ENCODE data around the gene CABLES1.

Gene CABLES1

DNA sequence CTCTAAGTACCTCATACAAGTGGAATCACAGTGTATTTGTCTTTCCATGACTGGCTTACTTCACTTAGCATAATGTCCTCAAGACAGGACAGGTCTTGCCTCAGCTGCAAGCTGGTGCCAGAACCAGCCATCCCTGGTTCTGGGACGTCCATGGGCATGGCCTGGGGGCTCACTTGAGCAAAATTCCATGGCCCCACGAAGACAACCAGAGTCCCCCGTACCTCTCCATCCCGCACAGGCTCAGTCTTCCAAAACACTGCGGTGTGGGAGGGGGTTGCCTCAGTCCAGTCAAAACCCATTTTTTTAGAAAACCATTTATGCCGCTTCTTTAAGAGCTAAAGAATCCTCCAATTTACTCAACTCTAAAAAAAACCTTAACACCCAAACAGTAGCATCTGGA lies 21.7 kb upstream of the CABLES1 start:
- no peak for DNase-seq

DNA sequence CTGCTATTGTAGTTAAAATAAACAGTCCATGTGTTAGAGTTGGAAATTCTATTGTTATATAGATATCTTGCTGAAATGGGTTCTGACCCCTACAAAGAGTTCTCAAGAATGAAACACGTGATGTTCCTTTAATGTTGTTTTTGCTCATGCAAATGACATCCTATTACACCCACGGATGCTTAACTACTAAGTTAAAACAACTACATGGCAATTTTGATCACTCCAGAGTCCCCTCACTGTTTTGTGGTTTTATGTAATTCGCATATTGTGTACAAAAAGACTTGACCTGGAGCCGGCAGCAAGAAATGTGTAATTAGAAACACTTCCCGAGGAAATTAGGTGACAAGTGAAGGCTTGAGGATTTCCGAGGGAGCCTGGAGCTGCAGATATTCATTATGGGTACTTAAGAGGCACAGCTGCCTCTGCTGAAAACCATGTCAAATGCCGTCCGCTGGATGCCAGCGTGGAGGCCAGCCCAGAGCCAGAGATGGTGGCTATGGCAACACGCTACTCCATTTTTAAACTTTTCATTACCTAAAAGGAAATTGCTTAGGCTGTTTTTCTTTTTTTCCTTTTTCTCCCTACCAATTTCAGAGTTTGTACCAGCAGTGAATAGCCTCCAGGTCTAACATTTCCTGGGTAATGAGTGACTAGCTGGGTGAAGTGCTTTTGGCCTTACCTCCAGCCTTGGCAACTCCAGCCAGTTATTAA lies 21.0 kb upstream of the CABLES1 start:
- DNase-seq, result no peak

DNA sequence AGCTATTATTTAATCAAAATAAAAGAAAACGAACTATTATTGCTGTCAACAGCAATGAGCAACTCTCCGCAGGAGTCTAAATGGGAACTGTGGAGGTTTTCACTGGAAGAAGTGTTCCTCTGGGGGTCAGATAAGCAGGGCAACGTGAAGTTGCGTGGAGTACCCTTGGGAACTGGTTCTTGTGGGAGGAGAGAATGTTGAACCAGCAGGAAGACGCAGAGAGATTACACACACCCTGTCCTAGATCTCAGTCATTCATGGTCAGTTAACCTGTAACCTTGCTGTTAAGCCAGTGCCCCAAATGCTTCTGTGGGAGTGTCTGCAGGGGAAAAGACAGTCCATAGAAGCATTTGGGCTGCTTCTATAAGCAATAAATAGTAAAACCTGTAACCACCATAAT lies 20.4 kb upstream of the CABLES1 start:
- no peak for DNase-seq

DNA sequence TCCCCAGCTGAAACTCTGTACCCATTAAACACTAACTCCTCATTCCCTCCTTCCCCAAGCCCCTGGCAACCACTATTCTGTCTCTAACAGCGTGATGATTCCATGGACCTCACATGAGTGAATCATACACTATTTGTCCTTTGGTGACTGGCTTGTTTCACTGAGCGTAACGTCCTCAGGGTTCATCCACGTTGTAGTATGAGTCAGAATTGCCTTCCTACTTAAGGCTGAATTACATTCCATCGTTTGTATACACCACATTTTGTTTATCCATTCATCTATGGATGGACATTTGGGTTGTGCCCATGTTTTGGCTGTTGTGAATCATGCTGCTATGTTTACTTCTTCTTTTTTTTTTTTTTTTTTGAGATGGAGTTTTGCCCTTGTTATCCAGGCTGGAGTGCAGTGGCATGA lies 19.6 kb upstream of the CABLES1 start:
- no peak for DNase-seq

DNA sequence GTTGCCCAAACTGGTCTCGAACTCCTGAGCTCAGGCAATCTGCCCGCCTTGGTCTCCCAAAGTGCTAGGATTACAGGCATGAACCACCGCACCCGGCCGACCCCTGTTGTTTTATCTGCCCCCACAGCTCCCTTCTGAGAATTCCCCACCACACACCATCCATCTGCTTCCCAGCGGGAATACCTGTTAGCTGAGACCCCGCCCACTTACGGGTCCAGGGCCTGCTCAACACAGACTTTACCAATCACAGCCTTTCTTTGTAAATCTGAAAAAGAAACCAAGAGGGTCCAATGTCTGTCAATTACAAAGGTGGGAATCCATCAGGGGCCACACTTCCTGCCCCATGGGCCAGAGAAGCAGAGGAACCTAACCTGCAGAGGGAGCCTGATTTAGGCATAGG lies 14.2 kb upstream of the CABLES1 start:
- DNase-seq, result no peak

DNA sequence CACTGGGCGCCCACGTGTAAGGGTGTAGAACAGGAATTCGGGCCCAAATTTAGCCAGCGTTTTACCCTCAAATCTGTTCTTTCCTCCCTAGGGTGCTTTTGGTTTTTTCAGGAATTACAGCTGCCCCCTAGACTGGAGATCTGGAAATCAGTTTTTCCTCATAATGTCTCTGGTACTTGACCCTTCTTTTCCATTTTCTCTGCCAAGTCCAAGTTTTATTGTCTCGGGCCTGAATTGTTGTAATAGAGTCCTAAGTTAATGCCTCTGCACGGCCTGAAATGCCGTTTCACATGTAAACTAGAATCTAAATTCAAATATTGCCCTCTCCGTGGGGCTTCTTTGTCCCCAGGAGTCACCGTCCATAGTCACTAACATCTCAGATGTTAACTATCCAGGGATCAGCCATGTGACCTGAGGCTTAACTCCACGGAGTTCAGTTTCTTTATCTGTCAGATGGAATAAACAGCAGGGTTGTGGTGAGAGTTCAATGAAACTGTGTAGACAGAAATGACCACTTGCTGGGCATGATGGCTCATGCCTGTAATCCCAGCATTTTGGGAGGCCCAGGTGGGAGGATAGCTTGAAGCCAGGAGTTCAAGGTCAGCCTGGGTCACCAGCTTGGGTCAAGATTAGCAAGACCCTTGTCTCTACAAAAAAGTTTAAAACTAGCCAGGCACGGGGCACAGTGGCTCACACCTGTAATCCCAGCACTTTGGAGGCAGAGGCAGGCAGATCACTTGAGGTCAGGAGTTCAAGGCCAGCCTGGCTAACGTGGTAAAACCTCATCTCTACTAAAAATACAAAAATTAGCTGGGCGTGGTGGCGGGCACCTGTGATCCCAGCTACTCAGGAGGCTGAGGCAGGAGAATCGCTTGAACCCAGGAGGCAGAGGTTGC lies 12.7 kb upstream of the CABLES1 start:
- DNase-seq, result no peak

DNA sequence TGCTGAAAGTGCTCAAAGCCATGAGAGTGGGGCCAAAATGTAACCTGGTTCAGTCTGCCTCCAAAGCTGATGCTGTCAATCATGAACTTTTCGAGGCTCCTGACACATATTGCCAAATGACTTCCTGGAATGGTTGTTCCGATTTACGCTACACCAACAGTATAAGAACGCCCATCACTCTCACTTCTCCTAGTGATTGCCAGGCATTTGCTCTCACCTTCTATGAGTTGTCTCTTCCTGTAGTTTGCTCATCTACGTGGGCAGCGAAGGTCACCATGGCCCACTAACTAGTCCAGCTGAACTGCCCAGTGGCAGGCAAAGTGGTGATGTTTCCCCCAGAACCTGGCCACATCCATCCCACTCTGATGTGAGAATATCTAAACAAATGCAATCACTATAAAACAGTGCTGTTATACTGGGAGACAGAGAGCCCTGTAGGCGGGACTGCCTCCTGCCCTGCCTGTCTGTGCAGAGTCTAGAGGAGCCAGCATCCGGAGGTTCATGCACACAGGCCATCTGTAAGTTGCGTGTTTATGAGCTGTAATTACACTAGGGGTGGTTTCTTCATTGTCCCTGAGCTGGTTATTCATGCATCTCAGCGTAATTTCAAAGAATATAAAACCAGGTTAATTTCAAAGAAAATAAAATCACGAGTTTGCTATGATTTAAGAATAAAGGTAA lies 8.8 kb upstream of the CABLES1 start:
- DNase-seq, result no peak

DNA sequence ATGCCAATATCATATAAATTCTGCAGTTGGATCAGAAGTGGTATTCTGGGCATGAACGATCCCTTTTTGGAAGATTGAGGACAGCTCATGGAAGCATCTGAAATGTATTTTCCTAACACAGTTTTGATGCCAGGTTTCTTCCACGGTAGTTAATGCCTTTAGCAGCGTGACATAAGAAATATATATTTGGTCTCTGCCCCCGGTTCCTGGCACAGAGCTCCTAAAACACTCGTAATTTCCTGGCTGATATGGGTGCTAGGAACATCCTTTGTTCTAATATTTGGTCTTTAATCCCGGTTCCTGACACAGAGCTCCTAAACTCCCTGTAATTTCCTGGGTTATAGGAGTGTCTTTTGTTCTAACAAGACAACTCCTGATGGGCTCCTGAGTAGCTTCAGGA lies 8.2 kb upstream of the CABLES1 start:
- no peak for DNase-seq

DNA sequence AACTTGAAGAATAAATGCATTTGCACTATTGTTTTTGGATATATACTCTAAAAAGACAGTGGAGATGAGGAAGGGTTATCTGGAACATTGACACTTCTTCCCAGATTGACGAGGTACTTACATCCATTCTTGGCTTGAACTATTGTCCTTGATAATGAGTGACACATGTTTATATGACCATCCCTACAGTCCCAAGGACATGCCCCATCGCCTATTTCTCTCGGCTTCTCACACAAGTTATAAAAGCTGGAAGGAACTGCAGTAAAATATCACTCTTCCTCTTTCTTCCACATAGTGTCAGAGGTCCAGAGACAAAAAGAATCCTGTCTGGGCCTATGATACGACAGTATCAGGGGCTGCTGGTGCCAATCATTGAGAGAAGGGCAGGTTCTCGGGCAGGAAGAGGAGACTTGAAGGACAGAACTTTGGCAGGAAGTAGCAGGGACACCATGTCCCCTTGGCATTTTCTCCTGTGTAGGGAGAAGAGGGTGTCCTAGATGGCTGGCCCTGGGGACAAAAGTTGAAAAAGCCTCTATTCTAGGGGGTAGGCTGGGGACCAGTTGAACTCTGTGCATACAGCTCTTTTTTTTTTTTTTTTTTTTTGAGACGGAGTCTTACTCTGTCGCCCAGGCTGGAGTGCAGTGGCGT lies 5.8 kb upstream of the CABLES1 start:
- no peak for DNase-seq

DNA sequence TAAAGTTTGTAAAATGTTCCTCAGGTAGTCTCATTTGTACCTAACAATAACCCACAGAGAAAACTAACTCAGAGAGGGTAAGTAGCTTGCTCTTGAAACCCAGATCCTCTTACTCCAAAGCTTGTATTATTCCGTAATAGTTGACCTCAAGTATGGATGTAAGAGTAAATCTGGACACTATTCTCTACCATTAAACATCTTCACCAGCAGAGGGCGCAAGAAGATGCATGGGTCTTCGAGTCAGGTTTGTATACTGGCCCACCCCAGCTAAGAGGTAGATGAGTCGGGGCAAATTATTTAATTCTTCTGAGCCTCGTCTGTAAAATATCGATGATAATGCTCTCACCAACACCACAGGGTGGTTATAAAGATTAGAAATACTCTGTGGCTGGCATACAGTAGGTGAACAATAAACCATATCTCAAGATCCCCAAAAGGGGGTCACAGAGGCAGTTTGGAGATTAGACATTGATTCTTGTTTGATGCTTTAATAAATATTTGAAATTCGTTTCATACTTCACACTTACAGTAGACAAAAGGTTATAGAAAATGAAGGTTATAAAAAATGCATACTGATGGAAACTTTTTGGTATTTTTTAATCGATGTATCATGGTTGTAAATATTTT lies 3.5 kb upstream of the CABLES1 start:
- DNase-seq, result peak; percentile 90

DNA sequence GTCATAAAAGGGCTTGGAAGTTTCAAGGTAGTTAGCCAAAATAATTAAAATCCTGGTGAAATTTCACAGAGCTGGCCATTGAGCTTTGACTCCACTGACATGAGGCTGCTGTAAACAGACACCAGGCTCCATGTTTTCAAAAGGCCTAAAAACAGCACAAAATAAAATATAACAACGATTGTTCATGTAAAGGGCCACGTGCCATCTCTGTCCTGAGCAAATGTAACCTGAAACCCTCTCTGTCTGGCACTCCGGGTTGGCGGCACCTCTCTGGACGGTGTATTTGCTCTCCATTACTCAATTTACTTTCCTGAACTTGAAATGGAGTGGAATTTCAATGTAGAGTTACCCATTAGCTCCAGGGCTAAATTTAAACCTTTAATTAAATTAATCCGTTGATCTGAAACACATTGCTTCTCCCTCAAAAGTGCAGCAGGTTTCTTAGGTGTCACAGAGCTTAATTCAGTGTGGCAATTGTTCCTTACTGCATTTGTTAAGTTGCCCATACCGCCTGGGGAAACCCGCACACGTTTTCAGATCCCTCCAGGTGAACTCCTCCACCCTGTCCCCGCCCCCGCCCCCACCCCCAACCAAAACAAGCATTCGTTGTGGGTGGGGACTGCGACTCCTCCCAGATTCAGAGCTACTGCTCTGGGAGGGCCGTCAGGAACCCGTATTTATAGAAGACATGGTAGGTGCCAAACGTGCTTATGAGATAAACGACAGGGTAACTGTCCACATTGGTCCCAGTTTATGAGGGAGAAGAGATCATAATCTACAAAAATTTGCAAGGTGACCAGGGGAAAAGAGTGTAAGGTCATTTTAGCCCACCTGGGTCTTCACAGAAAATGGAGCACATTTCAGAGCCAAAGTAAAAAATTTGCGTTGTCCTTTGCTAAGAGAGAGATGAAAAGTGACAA lies 1.2 kb upstream of the CABLES1 start:
- peak; percentile 81 for DNase-seq

DNA sequence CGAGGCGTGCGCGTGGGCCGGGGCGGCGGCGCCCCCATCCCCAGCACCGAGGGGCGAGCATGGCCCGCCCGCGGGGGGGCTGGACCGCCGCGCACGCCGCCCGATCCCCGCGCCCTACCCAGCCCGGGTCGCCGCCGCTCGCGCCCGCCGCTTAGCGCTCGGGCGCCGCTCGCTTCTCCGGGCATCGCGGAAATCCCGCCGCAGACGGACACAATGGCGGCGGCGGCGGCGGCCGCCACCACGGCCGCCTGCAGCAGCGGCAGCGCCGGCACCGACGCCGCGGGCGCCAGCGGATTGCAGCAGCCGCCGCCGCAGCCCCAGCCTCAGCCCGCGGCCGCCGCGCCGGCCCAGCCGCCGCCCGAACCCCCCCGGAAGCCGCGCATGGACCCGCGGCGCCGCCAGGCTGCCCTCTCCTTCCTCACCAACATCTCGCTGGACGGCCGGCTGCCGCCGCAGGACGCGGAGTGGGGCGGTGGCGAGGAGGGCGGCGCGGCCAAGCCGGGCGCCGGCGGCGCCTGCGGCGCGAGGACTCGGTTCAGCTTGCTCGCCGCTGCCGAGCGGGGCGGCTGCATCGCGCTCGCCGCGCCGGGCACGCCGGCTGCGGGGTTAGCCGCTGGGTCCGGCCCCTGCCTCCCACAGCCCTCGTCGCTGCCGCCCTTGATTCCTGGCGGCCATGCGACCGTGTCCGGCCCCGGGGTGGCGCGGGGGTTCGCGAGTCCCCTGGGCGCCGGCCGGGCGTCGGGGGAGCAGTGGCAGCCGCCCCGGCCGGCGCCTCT lies 453 bp downstream of the CABLES1 start:
- DNase-seq, result peak; percentile 62

DNA sequence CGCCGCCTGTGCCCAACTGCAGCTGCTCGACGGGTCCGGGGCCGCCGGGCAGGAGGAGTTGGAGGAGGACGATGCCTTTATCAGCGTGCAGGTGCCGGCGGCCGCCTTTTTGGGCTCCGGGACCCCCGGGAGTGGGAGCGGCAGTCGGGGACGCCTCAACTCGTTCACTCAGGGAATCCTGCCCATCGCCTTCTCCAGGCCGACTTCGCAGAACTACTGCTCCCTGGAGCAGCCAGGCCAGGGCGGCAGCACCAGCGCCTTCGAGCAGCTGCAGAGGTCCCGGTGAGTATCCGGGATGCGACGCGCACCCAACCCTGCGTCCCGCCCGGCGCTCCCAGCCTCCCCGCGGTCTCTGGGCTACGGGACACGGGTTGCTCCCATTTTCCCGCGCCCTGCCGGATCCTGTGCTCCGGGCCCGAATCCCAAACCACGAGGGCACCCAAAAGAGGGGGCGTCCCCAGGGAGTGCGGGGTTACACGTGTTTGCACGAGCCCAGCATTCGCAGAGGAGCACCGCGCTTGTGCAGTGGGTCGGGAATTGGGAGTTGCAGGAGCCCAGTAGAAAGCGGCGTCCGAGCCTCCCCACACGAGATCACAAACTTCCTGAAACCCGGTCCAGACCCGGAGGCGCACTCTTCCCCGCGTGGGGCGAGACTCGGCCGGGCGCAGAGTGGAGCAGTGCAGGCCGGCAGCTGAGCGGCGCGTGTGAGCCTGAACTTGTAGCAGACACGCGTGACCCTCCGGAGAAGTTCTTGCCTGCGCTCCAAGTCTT lies 1.2 kb downstream of the CABLES1 start:
- DNase-seq, result peak; percentile 54

DNA sequence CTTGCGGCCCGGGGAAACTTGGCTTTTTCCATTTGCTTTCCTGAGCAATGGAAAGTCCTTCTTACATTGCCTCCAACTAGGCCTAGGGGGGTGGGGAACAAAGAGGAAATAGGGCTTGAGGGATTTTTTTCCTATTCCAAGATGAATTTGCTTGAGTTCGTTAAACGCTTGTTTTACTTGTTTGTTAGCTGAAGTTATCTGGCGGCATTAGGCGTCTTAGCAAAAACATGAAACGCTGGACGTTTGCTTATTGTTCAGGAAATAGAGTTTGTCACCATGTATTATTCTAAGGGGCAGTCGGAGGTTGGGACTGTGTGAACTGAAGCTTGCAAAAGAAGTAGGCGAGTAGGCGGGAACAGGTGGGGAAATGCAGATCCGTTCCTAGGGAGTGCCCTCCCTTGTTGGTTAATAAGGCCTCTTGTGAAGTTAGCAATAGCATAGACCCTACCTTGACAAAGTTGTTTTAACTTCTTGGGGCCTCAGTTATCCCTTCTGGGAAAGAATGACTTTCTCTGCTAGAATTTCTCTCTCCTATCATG lies 1.9 kb downstream of the CABLES1 start:
- DNase-seq, result peak; percentile 60

DNA sequence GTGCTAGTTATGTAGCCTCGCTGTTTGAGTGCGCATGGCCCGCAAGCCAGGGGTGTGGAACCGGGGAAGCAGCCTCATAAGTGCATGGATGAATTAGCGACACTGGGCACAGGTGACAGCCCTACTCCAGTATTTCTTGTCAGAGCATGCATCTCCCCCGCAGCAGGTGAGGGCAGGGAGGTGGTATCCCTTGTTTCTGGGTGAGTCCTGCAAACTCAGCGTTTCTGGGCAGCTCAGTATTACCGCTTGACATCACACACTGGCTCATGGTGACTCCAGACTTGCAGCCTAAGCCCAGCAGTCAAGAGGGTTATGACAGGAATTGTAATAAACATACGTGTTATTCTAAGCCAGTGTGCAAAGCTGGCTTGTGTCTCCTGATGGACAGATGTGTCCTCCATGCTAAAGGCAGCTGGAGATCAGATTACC lies 2.5 kb downstream of the CABLES1 start:
- peak; percentile 31 for DNase-seq

DNA sequence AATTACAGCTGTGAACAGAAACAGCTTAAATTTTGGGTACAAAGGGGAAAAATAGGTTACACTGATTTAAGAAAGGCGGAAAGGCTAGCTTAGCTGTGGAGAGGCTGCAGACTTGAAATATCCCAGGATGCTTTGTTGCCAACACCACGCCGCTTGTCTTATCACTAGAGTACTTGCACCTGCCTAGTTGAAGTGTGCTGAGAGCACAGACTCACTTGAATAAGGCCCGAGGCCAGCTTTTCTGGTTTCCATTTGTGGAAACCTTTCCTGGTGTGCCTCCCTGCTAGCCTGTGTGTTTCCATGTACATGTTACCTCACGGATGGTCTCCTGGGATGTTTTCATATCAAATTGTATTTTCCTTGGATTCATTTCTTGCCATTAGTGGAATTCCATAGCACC lies 3.2 kb downstream of the CABLES1 start:
- DNase-seq, result peak; percentile 38

DNA sequence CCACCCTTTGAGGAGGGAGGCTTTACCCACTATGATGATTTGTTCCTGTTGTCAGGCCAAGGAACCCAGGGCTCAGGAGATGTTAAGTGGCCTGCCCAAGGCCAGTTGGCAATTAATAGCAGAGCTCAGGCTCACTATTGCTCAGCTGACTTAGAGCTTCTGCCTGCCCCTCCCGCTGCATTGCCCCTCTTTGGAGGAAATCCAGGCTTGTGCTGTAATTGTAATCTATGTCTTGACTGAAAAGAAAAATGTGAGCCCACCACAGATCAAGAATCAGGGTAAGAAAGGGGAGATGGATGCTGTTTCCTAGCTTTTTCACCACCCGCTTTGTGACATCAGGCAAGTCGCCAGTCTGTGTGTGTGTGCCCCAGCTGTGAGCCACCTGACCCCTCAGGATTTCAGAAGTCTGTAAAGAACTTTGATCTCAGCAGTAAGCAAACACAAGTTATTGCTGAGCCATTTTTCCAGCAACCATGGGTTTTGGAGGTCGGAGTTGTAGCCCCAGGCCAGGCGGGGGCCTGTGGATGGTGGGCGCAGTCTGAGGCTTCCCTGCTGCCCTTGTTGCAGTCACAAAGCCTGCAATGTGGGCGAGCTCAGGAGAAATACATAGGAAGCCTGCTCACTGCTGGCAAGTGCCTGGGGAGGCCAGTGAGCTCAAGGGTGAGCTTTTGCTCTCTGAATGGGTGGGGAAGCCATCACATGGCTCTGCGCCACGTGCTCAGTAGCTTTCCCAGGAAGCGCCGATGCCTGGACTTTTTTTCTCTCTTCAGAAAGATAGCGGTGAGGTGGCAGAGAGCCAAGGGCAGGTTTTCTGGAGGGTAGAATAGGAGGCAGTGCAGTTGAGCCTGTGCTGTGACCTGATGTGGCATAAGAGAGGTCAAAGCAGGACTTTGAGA lies 6.1 kb downstream of the CABLES1 start:
- DNase-seq, result peak; percentile 64

DNA sequence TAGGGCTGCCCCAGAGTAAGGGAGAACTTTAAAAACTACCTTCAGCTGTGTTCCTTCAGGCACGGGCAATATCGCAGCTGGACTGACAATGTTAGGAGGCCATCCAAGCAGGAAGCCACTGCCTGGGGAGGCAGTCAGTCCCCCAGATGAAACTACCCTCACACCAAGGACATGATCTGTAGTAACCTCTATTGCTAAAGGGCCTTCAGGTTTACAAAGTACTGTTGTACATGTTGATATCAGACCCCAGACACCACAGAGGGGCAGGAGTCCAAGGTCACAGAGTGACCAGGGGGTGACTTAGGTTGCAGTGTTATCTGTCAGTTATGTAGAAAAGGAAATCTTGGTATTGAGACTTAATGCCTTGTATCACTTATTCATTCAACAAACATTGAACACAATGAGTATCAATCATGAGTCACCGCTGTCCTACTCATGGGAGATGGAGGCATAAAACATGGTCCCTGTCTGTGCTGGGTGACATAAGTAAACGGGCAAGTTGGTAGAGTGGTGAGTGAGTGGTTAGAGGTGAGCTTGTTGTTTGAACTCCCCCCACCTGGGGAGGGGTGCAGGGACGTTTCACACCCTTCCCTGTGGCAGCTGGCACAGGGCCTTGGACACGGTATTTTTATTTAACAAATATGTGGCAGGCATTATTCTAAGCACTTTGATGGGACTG lies 7.1 kb downstream of the CABLES1 start:
- no peak for DNase-seq

All from hematopoietic multipotent progenitor cell treated with erythropoietin and hydrocortisone succinate and interleukin-3 and kit ligand, for 4 days (in vitro differentiated cells).